GM18511 (cell line): ENCODE measurements around the gene JPH4.
"Not testable (repeated sequence)": the region's sequence is repeated elsewhere in the genome, so short reads cannot be mapped to it uniquely, and the experiment has no call there.

Experiments
- ATAC-seq: cut with Tn5 transposase; IDR thresholded peaks from one replicate; pipeline ENCODE4 v1.9.1; 2021; ENCODE audit warnings: mild to moderate bottlenecking, moderate library complexity; ENCODE audit not compliant: unreplicated experiment

Gene JPH4

DNA sequence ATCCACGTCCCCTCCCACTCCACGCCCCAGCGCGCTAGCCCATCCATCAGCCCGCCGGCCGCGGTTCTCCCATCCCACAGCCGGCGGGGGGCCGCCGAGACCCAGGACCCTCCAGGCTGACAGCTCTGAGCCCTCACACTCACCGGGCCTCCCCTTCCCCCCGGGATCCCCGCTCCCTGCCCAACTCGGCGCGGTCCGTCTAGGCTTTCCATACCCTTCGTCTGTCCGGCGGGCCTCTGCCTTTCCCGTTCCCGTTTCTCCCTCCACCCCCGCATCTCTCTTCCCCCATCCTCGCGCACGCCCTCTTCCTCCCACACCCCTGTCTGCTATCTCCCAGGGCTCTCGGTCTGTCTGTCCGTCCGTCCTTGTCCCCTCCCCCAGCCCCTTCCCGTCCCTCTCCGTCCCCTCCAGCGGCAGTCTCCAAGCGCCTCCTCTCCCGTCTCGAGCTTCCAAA is 27.8 kb downstream of the JPH4 start:
- ATAC-seq: no peak

DNA sequence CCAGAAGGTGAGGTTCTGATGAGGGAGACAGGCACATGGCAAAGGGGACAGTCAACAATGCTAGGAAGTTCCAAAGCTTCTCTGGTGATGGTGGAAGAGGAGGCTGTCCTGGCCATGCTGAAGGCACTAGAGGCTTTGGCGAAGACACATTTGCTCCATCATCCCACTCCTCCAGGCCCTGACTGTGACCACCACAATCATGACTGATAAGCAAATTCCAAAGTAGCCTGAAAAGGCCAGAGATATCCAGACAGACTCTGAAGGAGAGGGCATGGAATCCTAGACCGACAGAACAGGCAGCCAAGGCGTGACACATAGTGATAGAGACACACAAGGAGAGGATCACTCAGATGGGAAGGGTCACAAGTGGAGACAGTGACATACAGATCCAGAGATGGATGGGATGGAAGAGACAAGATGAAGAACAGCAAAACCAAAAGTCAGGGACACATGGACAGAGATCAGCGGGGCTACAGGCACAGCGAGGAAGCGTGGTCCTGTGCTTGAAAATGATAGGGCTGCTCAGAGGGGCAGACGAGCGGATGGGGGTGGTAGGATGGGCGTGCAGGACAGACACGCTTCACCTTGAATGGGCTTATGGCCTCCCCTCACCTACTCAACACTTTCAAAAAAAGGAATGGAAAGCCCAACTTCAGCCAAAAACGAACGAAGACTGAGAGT is 28.3 kb downstream of the JPH4 start:
- ATAC-seq: no peak

DNA sequence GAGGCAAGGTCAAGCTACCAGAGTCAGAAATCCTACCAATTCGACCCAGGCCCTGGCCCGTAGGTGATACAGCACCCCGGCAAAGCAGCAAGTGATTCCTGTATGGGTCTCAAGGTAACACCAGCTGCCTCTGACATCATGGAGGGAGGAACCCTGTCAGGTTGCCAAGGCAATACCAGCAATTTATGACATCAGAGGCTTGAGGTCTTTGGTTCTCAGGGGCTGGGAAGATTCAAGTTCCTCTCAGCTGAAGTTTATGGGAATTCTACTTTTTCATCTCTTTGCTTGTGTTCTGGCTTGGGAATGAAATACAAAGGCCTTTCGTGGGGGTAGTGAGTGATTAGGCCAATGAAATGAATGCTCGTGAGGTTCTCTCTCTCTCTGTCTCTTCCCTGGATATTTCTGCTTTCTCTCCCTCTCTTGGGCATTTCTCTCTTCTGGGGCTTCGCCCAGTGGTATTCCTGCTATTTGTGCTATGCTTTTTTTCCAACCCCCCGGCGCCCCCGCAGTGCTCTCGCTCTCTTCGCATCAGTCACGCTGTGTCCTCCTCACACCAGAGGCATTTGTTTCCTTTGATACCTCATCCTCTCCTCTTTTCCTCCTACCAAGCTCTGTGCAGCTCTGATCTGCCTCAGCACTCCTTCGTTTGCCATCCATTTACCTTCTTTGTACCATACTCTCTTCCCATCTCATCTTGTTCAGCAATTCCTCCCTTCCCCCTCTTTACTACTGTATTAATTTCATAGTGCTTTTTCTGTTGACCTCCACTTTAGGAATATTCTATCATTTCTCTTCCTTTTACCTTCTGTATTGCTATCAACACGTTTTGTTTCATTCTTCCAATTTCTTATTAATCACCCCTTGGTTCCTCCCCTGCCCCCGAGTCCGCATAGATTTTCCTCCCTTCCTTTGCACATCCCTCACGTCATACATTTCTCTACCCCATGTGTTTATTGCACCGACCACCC is 30.0 kb downstream of the JPH4 start:
- no peak for ATAC-seq

DNA sequence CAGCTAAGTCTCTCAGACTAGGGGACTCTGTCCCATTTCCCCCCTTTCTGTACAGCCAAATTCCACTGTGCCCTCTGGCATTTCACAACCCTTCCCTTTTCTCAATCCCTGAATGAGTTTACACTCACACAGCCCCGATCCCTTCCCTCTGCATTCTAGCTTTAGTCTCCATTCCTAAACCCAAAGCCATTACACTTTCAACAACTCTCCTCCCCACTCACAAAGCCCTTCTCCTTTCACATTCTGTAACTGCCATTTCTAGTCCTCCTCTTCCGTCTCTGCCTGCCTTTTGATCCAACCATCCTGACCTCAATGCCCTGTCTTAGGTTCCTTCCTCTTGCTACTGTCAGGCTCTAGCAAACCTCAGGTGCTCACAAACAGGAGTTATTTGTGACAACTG is 30.7 kb downstream of the JPH4 start:
- ATAC-seq: no peak

DNA sequence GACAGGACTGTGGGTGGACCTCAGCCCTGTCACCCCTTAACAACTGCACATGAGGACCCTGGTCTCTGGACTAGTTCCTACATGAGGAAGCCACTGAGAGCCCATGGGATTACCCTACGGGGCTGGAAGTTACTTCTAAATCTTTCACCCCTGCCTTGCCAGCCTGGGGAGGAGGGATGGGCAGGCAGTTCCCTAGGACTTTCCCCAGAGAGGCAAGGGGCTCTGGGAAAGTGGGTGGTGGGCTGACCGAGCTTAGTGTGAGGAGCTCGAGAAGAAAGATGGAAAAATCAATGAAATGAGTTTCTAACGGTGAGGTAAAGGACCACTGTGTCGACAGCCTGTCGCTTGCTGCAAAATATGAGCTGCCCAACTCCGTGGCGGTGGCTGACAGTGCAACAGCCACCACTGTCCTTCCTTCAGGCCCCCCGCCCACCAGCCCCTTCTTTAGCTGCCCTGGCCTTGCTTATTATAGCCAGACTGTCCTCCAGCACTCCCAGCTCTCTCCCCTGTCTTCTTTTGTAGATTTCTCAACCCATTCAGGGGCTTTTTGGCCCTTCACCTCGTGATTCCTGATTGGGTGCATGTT is 32.0 kb downstream of the JPH4 start:
- ATAC-seq: no peak

DNA sequence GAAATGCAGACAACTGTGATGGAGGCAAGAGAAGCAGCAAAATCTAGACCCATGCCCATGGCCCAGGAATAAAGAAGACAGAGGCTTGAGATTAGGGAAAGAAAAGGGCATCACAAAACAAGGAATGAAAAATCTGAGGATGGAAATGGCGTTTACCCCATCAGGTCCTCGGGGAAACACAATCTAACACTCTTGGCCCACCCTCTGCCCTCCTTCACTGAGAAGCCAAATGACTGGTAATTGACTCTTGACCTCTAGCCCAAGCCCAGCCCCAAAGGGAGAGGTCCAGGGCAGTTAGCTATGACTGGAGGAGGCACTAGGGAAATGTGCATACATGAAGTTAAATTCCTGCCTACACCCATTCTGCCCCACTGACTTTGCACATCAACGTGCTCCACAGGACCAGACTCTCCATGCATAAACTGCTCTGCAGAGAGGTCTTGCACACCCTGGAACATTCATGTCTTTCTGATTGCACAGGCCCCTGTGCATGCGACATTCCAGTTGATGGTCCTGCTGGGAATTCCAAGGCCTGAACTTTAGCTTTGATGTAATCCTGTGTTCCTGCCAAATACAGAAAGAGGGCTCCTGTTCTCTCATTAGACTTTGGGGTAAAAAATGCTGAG is 32.7 kb downstream of the JPH4 start:
- no peak for ATAC-seq

DNA sequence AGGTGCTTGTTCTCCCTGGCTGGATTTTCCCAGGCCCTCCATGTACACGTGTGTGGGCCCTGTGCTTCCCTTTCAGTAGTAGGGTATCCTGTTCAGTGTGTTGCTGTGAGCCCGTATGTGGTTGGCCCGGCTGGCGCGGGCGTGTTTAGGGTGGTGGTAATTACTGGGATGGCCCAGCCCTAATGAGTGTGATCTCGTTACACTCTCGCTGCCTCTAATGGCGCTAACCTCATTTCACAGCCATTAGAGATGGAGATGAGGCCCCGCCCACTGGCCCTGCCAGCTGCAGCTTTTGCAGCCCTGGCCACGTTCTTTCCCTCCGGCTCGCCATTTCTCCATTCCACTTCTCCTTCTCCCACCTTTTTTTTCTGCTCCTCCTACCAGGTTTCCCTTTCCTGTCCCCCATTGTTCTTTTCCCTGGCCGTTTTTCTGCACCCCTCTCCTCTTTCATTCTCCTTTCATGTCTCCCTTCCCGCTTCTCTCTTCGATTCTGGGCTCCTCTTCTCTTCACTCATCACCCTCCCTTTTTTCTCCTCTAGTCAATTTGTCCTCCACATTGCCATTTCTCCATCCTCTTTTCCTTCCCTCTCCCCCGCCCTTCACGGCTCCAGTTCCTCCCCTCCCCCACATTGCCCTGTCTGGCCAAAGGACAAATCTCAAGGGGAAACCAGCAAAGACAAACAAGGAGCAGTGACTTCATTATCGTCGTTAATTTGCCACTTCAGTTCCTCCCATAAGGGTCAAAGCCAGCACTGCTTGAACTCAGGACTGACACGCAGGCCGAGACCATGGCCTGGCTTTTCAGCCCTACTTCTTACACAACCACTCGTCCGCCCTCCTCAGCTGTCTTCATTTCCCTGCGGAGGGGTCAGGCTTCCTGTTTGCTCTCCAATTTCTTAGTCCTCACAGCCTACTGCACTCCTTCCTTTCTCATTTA is 33.8 kb downstream of the JPH4 start:
- no peak for ATAC-seq

DNA sequence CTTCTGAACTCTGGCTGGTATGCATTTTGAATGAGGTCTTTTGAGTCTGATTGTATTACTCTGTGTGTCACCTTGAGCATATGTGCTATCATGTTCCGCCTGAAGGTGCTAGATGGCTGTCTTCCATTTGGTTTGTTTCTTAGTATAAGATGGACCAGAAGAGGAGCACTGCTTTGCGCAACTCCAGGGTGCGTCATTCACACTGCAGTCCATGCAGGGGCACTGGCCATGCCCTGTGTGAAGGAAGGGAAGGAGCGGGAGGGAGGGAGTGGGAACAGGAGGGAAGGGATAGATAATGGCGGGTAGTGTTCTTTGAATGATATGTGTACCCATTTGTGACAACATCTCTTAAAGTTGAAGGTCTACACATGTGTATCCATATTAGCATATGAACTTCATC is 35.2 kb downstream of the JPH4 start:
- no peak for ATAC-seq

DNA sequence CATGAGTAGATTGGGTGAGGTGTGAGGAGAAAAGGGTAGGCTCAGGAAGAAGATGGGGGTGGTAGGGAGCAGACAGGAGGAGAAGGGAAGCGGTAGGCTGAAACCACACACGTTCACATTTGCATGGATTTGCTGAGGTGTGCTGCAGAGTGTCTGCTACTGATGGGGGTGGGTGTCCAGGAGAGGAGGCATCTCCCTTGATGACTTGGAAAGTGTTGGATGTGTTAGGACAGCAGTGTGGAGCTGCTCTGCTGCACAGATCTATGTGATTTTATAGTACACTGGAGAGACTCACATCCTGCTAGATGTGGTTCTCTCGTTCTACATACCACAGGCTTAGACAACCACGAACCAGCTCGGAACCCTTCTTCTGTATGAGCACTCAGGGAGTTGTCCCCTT is 36.3 kb downstream of the JPH4 start:
- ATAC-seq: no peak

DNA sequence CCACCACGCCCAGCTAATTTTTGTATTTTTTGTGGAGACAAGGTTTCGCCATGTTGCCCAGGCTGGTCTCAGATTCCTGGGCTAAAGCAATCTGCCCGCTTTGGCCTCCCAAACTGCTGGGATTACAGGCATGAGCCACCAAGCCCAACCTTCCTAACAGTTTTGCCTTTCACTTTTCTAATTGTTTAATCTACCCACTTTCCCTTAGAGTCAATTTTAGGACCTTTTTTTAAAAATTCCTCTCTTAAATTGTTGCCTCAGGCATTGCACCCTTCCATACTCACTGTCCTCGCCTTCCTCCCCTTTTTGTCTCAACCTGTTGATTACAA is 38.5 kb downstream of the JPH4 start:
- ATAC-seq: no peak

DNA sequence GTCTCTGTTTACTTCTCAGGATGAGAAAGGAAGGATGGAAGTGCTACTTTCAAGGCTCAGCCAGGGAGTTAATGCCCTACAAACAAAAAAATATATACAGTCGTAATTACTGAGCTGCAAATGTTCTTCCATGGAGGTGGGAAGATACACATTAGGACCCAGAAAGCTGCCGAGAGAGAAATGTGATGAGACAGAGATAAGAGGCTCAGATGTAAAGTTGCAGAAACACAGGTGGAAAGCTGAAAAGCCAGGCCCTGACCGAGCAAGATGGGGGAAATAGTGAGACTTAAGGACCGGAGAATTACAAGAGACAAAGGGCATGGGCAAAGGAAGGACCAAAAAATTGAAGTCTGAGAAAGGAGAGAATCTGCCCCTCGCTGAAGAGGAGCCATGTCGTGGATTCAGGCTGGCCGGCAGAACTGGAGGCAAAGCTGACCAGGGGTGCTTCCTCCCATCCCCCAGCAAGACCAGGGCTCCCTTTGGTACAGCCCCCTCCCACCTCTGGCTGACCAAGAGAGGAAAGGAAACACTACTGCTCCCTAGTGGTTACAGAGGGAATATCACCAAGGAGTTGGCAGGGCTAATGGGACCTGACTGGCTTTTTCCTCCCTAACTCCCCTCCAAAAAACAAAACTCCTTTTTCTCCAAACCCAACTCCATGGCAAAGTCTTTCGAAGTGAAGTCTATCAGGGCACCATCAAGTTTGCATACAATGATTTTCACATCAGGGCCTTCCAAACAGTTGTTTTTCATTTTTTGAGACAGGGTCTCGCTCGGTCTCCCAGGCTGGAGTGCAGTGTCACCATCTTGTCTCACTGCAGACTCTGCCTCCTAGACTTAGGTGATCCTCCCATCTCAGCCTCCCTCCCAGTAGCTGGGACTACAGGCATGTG is 39.1 kb downstream of the JPH4 start:
- peak; percentile 49 for ATAC-seq

DNA sequence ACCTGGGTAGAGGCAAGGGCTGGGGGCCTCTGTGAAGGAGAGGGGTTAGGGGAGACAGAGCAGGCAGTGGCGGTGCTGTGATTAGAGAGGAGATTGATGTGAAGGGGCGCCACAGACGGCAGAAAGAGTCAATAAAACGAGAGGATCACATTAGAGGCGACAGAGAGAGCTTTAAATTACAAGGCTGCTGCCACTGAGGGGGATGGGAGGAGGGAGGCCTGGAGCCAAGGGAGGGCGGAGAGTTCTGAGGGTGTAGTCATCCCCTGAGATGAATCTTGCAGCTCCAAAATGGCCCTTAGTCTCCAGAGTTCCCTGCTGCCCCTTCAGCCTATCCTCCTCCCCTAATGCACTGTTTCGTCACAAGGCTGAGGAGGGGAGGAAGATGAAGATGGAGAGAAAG is 39.8 kb downstream of the JPH4 start:
- no peak for ATAC-seq

DNA sequence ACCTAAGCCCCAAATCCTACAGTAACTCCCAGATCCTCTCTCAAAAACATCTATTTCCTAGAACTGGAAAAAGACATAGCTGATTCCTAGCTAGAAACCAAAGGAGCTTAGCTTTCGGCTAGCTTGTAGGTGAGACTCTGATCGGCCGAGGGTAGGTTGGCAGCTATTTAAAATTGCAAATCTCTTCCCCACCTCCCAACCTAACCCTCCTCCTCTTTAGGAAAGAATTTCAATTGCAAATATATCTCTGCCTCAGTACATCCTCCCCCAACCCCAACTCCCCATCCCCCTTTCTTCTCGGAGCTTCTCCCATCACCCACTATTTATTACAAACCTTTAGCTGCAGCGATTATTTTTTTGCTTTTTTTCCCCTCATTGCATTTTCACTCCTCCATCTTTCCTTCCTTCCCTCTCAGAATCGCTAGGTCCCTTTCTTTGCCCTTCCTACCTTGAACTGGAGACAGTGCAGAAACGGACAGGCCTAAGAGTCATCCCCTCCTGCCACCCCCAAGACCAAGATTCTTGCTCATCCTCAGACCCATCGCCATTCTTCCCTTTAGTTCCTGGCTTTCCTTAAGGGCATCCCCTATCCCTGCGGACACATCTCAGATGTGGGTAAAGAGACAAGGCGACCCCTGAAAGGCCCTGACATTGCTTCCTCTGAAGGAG is 40.4 kb downstream of the JPH4 start:
- no peak for ATAC-seq

DNA sequence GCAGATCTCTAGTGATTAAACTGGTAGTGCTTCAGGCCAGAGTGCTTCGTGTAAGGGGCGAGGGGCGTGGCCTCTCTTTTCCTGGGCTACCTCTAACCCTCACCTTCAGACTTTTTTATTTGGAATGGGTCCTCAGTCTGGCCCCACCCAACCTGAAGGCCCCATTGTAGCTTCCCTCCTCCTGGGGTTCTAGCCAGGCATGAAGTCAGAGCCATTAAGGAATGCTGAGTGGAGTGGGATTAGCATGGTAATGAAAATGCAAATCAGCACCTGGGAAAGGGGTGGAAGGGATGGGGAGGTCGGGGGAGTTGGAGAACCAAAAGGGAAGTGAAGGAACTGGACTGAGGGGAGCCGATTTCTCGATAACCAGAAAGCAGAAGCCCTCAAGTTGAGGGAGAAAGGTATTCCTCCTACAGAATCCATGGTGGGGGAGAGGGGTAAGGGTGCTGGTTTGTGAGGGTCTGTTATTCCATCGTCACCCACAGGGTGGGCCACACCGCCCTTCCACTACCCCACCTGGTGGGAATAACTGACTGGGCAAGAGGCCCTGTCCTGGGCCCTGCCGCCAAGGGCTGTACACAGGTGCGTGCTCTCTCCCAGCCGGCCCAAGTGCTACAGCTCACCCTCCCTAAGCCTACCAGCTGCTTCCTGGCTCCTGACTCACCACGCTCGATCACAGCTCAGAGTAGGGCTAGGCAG is 41.1 kb downstream of the JPH4 start:
- no peak for ATAC-seq

DNA sequence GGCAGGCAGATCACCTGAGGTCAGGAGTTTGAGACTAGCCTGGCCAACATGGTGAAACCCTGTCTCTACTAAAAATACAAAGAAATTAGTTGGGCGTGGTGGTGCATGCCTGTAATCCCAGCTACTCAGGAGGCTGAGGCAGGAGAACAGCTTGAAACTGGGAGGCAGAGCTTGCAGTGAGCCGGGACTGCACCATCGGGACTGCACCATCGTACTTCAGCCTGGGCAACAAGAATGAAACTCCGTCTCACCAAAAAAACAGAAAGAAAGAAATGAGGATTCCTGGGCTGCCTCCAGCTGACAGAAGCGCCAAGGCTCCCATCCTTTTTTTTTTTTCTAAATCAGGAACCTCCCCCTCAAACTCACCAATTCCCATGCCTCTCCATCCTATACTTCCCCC is 41.7 kb downstream of the JPH4 start:
- ATAC-seq: not testable (repeated sequence)

DNA sequence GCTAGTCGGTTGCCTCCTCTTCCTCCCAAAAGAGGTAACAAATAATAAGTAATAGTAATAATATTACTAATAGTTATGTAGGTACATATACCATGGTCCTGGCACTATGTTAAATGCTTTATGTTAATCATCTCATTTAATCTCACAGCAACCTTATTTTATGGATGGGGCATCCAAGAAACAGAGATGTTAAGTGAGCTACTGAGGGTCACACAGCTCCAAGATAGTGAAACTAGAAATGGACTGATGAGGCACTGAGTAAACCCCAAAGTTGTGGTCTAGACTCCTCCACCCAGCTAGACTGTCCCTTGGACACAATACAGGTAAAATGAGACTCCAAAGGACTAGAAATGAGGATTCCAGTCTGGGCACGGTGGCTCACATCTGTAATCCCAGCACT is 42.1 kb downstream of the JPH4 start:
- no peak for ATAC-seq

DNA sequence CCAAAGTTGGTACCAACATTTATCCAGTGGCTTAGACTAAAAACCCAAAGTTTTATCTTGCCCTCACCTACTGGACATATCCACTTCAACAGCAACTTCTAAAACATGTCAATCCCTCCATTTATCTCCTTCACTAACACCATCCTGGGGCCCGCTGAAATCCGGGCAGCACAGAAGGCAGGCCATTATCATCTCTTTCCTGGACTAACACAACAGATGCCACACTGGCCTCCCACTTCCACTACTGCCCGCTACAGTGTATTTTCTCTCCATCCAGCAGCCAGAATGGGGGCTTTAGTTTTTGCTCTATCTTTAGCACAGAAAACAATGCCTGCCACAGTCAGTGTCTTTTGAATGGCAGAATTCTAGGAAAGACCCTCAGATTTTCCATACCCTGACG is 42.6 kb downstream of the JPH4 start:
- ATAC-seq: no peak
